GM20431 (cell line): Measurements from ENCODE around the gene ENPP6.
"Not testable (repeated sequence)": the region's sequence is repeated elsewhere in the genome, so short reads cannot be mapped to it uniquely, and the experiment has no call there.

Experiments
- in situ Hi-C: fragments of 300-500 bp; cut with MseI, MboI; formaldehyde crosslinking; loops from one replicate; pipeline ENCODE4 v1.15.0; 2020; ENCODE audit warnings: low sequenced_read_pairs; ENCODE audit not compliant: unreplicated experiment

ENPP6 gene

GRCh38 chr4:184156163-184156920 is 61.3 kb downstream of the ENPP6 start:
- in situ Hi-C loops = loop anchor here (25.0 kb wide), 1 partner anchor 319 kb away; no protein-coding TSS in a partner anchor

GRCh38 chr4:184154199-184154598 is 63.5 kb downstream of the ENPP6 start:
- in situ Hi-C loops = loop anchor here (25.0 kb wide), 1 partner anchor 317 kb away; no protein-coding TSS in a partner anchor

GRCh38 chr4:184153781-184154180 is 63.9 kb downstream of the ENPP6 start:
- in situ Hi-C loops = loop anchor here (25.0 kb wide), 1 partner anchor 316 kb away; no protein-coding TSS in a partner anchor

- in situ Hi-C loops = loop anchor here (25.0 kb wide), 1 partner anchor 315 kb away; no protein-coding TSS in a partner anchor
Observed at GRCh38 chr4:184151988-184152485, 65.6 kb downstream of the ENPP6 start.

- in situ Hi-C loops = loop anchor here (25.0 kb wide), 1 partner anchor 313 kb away; no protein-coding TSS in a partner anchor
Observed at GRCh38 chr4:184150102-184150839, 67.4 kb downstream of the ENPP6 start.

GRCh38 chr4:184148738-184149637 is 68.7 kb downstream of the ENPP6 start:
- in situ Hi-C loops = no loop called here

GRCh38 chr4:184147858-184148737 is 69.6 kb downstream of the ENPP6 start:
- in situ Hi-C loops = no loop called here

- in situ Hi-C loops = no loop called here
Observed at GRCh38 chr4:184146951-184147350, 70.7 kb downstream of the ENPP6 start.

GRCh38 chr4:184145596-184145995 is 72.1 kb downstream of the ENPP6 start:
- in situ Hi-C loops = no loop called here

GRCh38 chr4:184143770-184144564 is 73.7 kb downstream of the ENPP6 start:
- in situ Hi-C loops = no loop called here

GRCh38 chr4:184142121-184143000 is 75.3 kb downstream of the ENPP6 start:
- in situ Hi-C loops = no loop called here

- in situ Hi-C loops = not testable (repeated sequence)
Observed at GRCh38 chr4:184140901-184141300, 76.8 kb downstream of the ENPP6 start.

- in situ Hi-C loops = no loop called here
Observed at GRCh38 chr4:184136525-184136924, 81.1 kb downstream of the ENPP6 start.

GRCh38 chr4:184126800-184127199 is 90.9 kb downstream of the ENPP6 start:
- in situ Hi-C loops = no loop called here

GRCh38 chr4:184122631-184123408 is 94.9 kb downstream of the ENPP6 start:
- in situ Hi-C loops = no loop called here

GRCh38 chr4:184120549-184121127 is 97.0 kb downstream of the ENPP6 start:
- in situ Hi-C loops = no loop called here
